GM23338 (cell line): ENCODE results near the gene TMPRSS3. TPM values are rescaled to one million over a fixed set of nuclear protein-coding genes. Genes with fewer than 3 reads are reported as not detected.

ENCODE experiments used
- ATAC-seq: fragments of 200-7000 bp; cut with Tn5 transposase; 3 replicates; pipeline ENCODE4 v1.9.1; 2020
- DNase-seq: peaks from one replicate; pipeline ENCODE4 v3.0.0-alpha.2; 2015; ENCODE audit warnings: low spot score
- H2AFZ ChIP-seq: fragments of 200-600 bp; sonication (generic); 2 replicates; pipeline ENCODE4 v1.8.0; 2016; ENCODE audit warnings: antibody characterized with exemption, mild to moderate bottlenecking, moderate library complexity
- H3F3A ChIP-seq: fragments of 200-600 bp; sonication (generic); replicated peaks from 2 replicates; pipeline ENCODE4 v1.8.0; 2017; ENCODE audit warnings: antibody characterized with exemption, mixed run types, low read depth
- H3K27ac ChIP-seq: fragments of 200-600 bp; sonication (generic); 2 replicates; pipeline ENCODE4 v1.6.1; 2016; ENCODE audit warnings: low read depth
- H3K27me3 ChIP-seq: fragments of 200-600 bp; sonication (generic); 2 replicates; pipeline ENCODE4 v1.8.0; 2016; ENCODE audit warnings: mild to moderate bottlenecking, mixed run types, moderate library complexity; ENCODE audit not compliant: insufficient read depth
- H3K36me3 ChIP-seq: fragments of 200-600 bp; sonication (generic); 2 replicates; pipeline ENCODE4 v1.8.0; 2016; ENCODE audit warnings: mild to moderate bottlenecking; ENCODE audit not compliant: insufficient read depth
- H3K4me1 ChIP-seq: fragments of 200-600 bp; sonication (generic); 2 replicates; pipeline ENCODE4 v1.8.0; 2016; ENCODE audit warnings: mild to moderate bottlenecking, moderate library complexity; ENCODE audit not compliant: insufficient read depth
- H3K4me2 ChIP-seq: fragments of 200-600 bp; sonication (generic); 2 replicates; pipeline ENCODE4 v1.7.1; 2017; ENCODE audit warnings: mixed run types
- H3K4me3 ChIP-seq: fragments of 200-600 bp; sonication (generic); 2 replicates; pipeline ENCODE4 v1.6.1; 2016; ENCODE audit warnings: mixed run types
- H3K79me2 ChIP-seq: fragments of 200-600 bp; sonication (generic); replicated peaks from 2 replicates; pipeline ENCODE4 v1.8.0; 2017; ENCODE audit warnings: mild to moderate bottlenecking; ENCODE audit not compliant: insufficient read depth
- H3K9me2 ChIP-seq: fragments of 200-600 bp; sonication (generic); 2 replicates; pipeline ENCODE4 v1.8.0; 2017; ENCODE audit not compliant: insufficient read depth
- H4K20me1 ChIP-seq: fragments of 200-600 bp; sonication (generic); replicated peaks from 2 replicates; pipeline ENCODE4 v1.8.0; 2017; ENCODE audit warnings: mild to moderate bottlenecking; ENCODE audit not compliant: insufficient read depth
- H3K27ac Mint-ChIP-seq: 2 replicates; pipeline ENCODE4 v1.8.0; 2020; ENCODE audit warnings: inconsistent platforms, mild to moderate bottlenecking, moderate library complexity, mixed read lengths
- H3K27me3 Mint-ChIP-seq: 3 replicates; pipeline ENCODE4 v1.8.0; 2022; ENCODE audit warnings: low read depth, mild to moderate bottlenecking, moderate library complexity, mixed read lengths, inconsistent platforms; ENCODE audit not compliant: insufficient read depth, poor library complexity
- H3K36me3 Mint-ChIP-seq: 3 replicates; pipeline ENCODE4 v1.8.0; 2021; ENCODE audit warnings: low read depth, mild to moderate bottlenecking, inconsistent platforms, moderate library complexity, mixed read lengths
- H3K4me1 Mint-ChIP-seq: 3 replicates; pipeline ENCODE4 v1.8.0; 2020; ENCODE audit warnings: mild to moderate bottlenecking, inconsistent platforms, mixed read lengths
- H3K4me3 Mint-ChIP-seq: 3 replicates; pipeline ENCODE4 v1.8.0; 2021; ENCODE audit warnings: moderate library complexity, mild to moderate bottlenecking, inconsistent platforms, mixed read lengths
- H3K9me3 Mint-ChIP-seq: 3 replicates; pipeline ENCODE4 v1.8.0; 2020; ENCODE audit warnings: moderate library complexity, mild to moderate bottlenecking, inconsistent platforms, mixed read lengths
- ETS1 ChIP-seq: IDR thresholded peaks from 2 replicates; pipeline ENCODE4 v1.6.1; 2016; ENCODE audit warnings: antibody characterized with exemption
- EZH2 ChIP-seq: fragments of 200-600 bp; sonication (generic); IDR thresholded peaks from one replicate; pipeline ENCODE4 v1.8.0; 2017; ENCODE audit warnings: antibody characterized with exemption, mild to moderate bottlenecking, low read depth; ENCODE audit not compliant: unreplicated experiment
- EZH2phosphoT487 ChIP-seq: fragments of 200-600 bp; sonication (generic); IDR thresholded peaks from one replicate; pipeline ENCODE4 v1.8.1; 2018; ENCODE audit warnings: antibody characterized with exemption; ENCODE audit not compliant: unreplicated experiment
- JUNB ChIP-seq: IDR thresholded peaks from one replicate; pipeline ENCODE4 v1.6.1; 2016; ENCODE audit warnings: antibody characterized with exemption; ENCODE audit not compliant: unreplicated experiment
- REST ChIP-seq: IDR thresholded peaks from one replicate; pipeline ENCODE4 v1.6.1; 2018; ENCODE audit warnings: antibody characterized with exemption; ENCODE audit not compliant: unreplicated experiment
- ZNF331 ChIP-seq: fragments of 250-450 bp; sonication (Bioruptor Pico); IDR thresholded peaks from 2 replicates; pipeline ENCODE4 v1.5.0; 2020; ENCODE audit warnings: low read depth, mild to moderate bottlenecking, moderate library complexity
- ZNF462 ChIP-seq: fragments of 250-450 bp; sonication (Bioruptor Pico); IDR thresholded peaks from 2 replicates; pipeline ENCODE4 v1.5.0; 2020; ENCODE audit warnings: mild to moderate bottlenecking, moderate library complexity
- polyA plus RNA-seq: library from polyadenylated mRNA; unstranded; fragments of >200 nt; fragmentation: Nextera tagmentation; extraction: Ambion mirVana; gene quantifications from 2 replicates; pipeline ENCODE4 v1.2.1, GENCODE V29; 2016
- total RNA-seq: library from RNA; depleted of rRNA; stranded (reverse); fragments of >200 nt; shearing (Covaris generic); gene quantifications from 2 replicates; pipeline ENCODE4 v1.2.3, GENCODE V29; 2014

Gene TMPRSS3
- total and polyA plus RNA-seq, 2 experiments from 2014 or later: 0.17 TPM; not detected in 1

GRCh38 chr21:42370894-42371654 is 24.8 kb downstream of the TMPRSS3 start:
- Histone ChIP-seq H3K27ac (no peak overlapping the region), H3K4me1 (no peaks in the 10 kb centered on the region), H4K20me1 (no peaks in the 10 kb centered on the region), H3K4me2 (no peak overlapping the region), H2AFZ (no peak overlapping the region), H3K9me2 (no peaks in the 10 kb centered on the region), H3F3A (no peaks in the 10 kb centered on the region), H3K27me3 (no peaks in the 10 kb centered on the region), H3K36me3 (no peaks in the 10 kb centered on the region), H3K4me3 (no peak overlapping the region), H3K79me2 (no peaks in the 10 kb centered on the region)
- TF ChIP-seq REST (no peak), ETS1 (no peak), EZH2phosphoT487 (no peak), JUNB (no peak), ZNF462 (CRISPR knock-in tag) (no peak), EZH2 (no peak), ZNF331 (CRISPR knock-in tag) (no peak)
- H3K36me3 Mint-ChIP-seq: no peaks in the 10 kb centered on the region
- no peak overlapping the region for H3K4me3 Mint-ChIP-seq
- peaks cover 2% of the 10 kb centered on the region for H3K27me3 Mint-ChIP-seq
- DNase-seq: no peak
- no peak for ATAC-seq
- H3K4me1 Mint-ChIP-seq: peaks cover 9% of the 10 kb centered on the region
- no peaks in the 10 kb centered on the region for H3K9me3 Mint-ChIP-seq
- no peak overlapping the region for H3K27ac Mint-ChIP-seq
